Measurements from ENCODE around the gene GSX1. TPM values are rescaled to one million over a fixed set of nuclear protein-coding genes. Genes with fewer than 3 reads are reported as not detected.

GSX1 gene
- total RNA-seq, 1 experiment from 2014 or later = not detected

DNA sequence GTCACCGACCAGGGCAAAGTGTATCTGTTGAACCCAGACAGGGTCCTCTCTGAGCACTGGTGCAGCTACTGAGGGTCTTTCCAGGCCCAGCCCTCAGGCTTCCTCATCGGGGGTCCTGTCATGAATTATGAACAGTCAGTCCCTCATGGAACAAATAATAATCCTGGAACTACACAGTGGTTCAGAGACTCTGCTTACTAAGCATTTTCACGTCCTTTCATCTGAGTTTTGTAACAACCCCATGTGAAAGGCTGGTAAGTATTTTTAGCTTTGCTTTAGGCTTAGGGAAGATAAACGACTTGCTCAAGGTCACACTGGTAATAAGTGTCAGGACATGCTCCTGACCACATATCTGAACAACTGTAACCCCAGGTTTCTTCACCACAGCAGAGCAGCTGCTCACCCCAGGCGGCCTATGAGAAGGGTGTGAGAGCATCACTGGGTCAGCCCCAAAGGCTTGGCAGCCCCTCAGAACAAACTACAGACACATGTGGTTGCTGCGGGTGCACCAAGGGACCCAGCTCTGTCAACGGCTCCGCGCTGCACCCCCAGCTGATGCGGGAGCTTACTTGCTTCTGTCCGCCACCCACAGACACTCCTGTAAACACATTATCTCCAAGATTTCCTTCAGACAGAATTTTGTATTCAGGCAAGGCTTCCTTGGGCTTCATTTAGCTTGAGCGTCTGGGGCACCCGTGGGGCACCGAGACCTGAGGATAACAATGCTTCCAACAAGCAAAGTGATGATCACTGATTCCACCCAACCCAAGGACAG lies 19.4 kb upstream of the GSX1 start:
- in situ Hi-C loops (cut with HindIII; ENCODE audit: low pct_unique_long_range_greater_than_20kb, low sequenced_read_pairs) (no loop called here), intact Hi-C loops (cut with micrococcal nuclease; ENCODE audit: unreplicated experiment) (no loop called here)
- H3K27me3 ChIP-seq (ENCODE audit: control insufficient read depth, insufficient read depth, low read length) = peaks cover 4% of the 10 kb centered on the region; the same call in 1 of the 2 replicates
- BruUV-seq (replicated peaks) = no TSS peak
- DNase-seq (ENCODE audit: low read depth, low spot score) (no peak), ATAC-seq (no peak)
- TF ChIP-seq TCF7L2 (IDR thresholded peaks at IDR 0.05; ENCODE audit: low read depth, low read length) (no peak), SIN3A (IDR thresholded peaks at IDR 0.05; ENCODE audit: borderline replicate concordance, insufficient read depth, low read depth, low read length) (no peak)
- H3K4me3 ChIP-seq (ENCODE audit: low read depth in 2 of 2, low read length in 2 of 2) = no peak overlapping the region
- ChIA-PET CTCF (no interaction called here), POLR2A (no interaction called here)
- H3K9me3 ChIP-seq (ENCODE audit: control insufficient read depth, insufficient read depth, low read depth, low read length) = no peaks in the 10 kb centered on the region
- no peaks in the 10 kb centered on the region for H3K36me3 ChIP-seq (ENCODE audit: control insufficient read depth, insufficient read depth, low read length)
- no peaks in the 10 kb centered on the region for H3K4me1 ChIP-seq (ENCODE audit: control insufficient read depth, insufficient read depth, low read length)
- H3K27ac ChIP-seq (ENCODE audit: low read length) = no peak overlapping the region

DNA sequence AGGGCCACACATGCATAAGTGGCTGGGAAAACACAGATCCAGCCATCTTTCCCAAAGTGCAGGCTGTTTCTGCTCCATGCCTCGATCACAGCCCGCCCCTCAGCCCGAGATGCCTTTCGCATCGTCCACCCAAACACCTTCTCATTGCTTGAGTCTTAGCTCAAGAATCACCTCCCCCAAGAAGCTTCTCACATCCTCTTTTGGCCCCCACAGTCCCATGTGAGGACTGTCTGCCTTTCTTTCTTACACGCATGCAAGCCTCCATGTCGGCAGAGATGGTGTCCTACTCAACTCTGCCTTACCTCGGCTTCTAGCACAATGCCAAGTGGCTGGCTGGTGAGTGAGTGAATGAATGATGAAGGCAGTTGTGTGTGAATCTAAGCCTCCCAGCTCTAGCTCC lies 18.1 kb upstream of the GSX1 start:
- intact Hi-C loops (cut with micrococcal nuclease; ENCODE audit: unreplicated experiment) (no loop called here), in situ Hi-C loops (cut with HindIII; ENCODE audit: low pct_unique_long_range_greater_than_20kb, low sequenced_read_pairs) (no loop called here)
- ChIA-PET POLR2A (no interaction called here), CTCF (no interaction called here)
- no peaks in the 10 kb centered on the region for H3K4me1 ChIP-seq (ENCODE audit: control insufficient read depth, insufficient read depth, low read length)
- H3K27me3 ChIP-seq (ENCODE audit: control insufficient read depth, insufficient read depth, low read length) = peaks cover 2% of the 10 kb centered on the region; the same call in 1 of the 2 replicates
- no peak for TF ChIP-seq POLR2AphosphoS5 (IDR thresholded peaks at IDR 0.05; ENCODE audit: low read depth, low read length)
- TF ChIP-seq, protein P1, sequence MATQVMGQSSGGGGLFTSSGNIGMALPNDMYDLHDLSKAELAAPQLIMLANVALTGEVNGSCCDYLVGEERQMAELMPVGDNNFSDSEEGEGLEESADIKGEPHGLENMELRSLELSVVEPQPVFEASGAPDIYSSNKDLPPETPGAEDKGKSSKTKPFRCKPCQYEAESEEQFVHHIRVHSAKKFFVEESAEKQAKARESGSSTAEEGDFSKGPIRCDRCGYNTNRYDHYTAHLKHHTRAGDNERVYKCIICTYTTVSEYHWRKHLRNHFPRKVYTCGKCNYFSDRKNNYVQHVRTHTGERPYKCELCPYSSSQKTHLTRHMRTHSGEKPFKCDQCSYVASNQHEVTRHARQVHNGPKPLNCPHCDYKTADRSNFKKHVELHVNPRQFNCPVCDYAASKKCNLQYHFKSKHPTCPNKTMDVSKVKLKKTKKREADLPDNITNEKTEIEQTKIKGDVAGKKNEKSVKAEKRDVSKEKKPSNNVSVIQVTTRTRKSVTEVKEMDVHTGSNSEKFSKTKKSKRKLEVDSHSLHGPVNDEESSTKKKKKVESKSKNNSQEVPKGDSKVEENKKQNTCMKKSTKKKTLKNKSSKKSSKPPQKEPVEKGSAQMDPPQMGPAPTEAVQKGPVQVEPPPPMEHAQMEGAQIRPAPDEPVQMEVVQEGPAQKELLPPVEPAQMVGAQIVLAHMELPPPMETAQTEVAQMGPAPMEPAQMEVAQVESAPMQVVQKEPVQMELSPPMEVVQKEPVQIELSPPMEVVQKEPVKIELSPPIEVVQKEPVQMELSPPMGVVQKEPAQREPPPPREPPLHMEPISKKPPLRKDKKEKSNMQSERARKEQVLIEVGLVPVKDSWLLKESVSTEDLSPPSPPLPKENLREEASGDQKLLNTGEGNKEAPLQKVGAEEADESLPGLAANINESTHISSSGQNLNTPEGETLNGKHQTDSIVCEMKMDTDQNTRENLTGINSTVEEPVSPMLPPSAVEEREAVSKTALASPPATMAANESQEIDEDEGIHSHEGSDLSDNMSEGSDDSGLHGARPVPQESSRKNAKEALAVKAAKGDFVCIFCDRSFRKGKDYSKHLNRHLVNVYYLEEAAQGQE (IDR thresholded peaks at IDR 0.05; ENCODE audit: insufficient read depth in 1 of 2, low read depth in 2 of 2, low read length in 1 of 2) = no peak
- no peak for TF ChIP-seq SIN3A (IDR thresholded peaks at IDR 0.05; ENCODE audit: borderline replicate concordance, insufficient read depth, low read depth, low read length)
- TF ChIP-seq TCF7L2 (IDR thresholded peaks at IDR 0.05; ENCODE audit: low read depth, low read length) = no peak
- TF ChIP-seq, protein P2, sequence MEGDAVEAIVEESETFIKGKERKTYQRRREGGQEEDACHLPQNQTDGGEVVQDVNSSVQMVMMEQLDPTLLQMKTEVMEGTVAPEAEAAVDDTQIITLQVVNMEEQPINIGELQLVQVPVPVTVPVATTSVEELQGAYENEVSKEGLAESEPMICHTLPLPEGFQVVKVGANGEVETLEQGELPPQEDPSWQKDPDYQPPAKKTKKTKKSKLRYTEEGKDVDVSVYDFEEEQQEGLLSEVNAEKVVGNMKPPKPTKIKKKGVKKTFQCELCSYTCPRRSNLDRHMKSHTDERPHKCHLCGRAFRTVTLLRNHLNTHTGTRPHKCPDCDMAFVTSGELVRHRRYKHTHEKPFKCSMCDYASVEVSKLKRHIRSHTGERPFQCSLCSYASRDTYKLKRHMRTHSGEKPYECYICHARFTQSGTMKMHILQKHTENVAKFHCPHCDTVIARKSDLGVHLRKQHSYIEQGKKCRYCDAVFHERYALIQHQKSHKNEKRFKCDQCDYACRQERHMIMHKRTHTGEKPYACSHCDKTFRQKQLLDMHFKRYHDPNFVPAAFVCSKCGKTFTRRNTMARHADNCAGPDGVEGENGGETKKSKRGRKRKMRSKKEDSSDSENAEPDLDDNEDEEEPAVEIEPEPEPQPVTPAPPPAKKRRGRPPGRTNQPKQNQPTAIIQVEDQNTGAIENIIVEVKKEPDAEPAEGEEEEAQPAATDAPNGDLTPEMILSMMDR (IDR thresholded peaks at IDR 0.05) = no peak
- DNase-seq (ENCODE audit: low read depth, low spot score) (no peak), ATAC-seq (no peak)
- H3K4me3 ChIP-seq (ENCODE audit: low read depth in 2 of 2, low read length in 2 of 2) = no peak overlapping the region
- H3K9me3 ChIP-seq (ENCODE audit: control insufficient read depth, insufficient read depth, low read depth, low read length) = no peaks in the 10 kb centered on the region
- H3K27ac ChIP-seq (ENCODE audit: low read length) = no peak overlapping the region
- no TSS peak for BruUV-seq (replicated peaks)
- H3K36me3 ChIP-seq (ENCODE audit: control insufficient read depth, insufficient read depth, low read length) = no peaks in the 10 kb centered on the region

DNA sequence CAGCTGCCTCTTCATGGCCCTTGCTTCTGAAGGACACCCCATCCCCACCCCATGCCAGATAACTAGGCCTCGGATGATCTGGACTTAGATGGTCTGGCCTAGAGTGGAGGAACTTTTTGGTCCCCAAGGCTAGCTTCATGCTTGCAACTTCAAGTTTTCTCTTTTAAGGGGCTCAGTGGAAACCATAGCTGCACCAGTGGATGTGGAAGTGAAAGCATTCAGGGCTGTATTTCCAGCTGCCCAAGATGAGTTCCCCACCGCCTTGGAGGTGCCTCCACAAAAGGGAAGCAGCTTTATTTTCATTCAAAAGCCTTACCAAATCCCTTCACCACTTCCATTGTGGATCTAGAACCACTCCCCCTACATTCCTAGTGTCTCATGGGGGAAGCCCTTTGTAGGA lies 17.6 kb upstream of the GSX1 start:
- H3K27me3 ChIP-seq (ENCODE audit: control insufficient read depth, insufficient read depth, low read length) = peaks cover 2% of the 10 kb centered on the region; the same call in 1 of the 2 replicates
- in situ Hi-C loops (cut with HindIII; ENCODE audit: low pct_unique_long_range_greater_than_20kb, low sequenced_read_pairs) (no loop called here), intact Hi-C loops (cut with micrococcal nuclease; ENCODE audit: unreplicated experiment) (no loop called here)
- no peak for DNase-seq (ENCODE audit: low read depth, low spot score)
- H3K4me1 ChIP-seq (ENCODE audit: control insufficient read depth, insufficient read depth, low read length) = no peaks in the 10 kb centered on the region
- ChIA-PET CTCF (no interaction called here), POLR2A (no interaction called here)
- H3K36me3 ChIP-seq (ENCODE audit: control insufficient read depth, insufficient read depth, low read length) = no peaks in the 10 kb centered on the region
- H3K27ac ChIP-seq (ENCODE audit: low read length) = no peak overlapping the region
- BruUV-seq (replicated peaks) = no TSS peak
- no peaks in the 10 kb centered on the region for H3K9me3 ChIP-seq (ENCODE audit: control insufficient read depth, insufficient read depth, low read depth, low read length)
- no peak overlapping the region for H3K4me3 ChIP-seq (ENCODE audit: low read depth in 2 of 2, low read length in 2 of 2)
- TF ChIP-seq, protein P2 (IDR thresholded peaks at IDR 0.05) = no peak
- TF ChIP-seq POLR2AphosphoS5 (IDR thresholded peaks at IDR 0.05; ENCODE audit: low read depth, low read length) (no peak), SIN3A (IDR thresholded peaks at IDR 0.05; ENCODE audit: borderline replicate concordance, insufficient read depth, low read depth, low read length) (no peak), TCF7L2 (IDR thresholded peaks at IDR 0.05; ENCODE audit: low read depth, low read length) (no peak)
- TF ChIP-seq, protein P1 (IDR thresholded peaks at IDR 0.05; ENCODE audit: insufficient read depth in 1 of 2, low read depth in 2 of 2, low read length in 1 of 2) = no peak
- ATAC-seq = no peak
